Smooth muscle cell (in vitro differentiated cells): Measurements from ENCODE around the gene RUVBL1. TPM values are rescaled to one million over a fixed set of nuclear protein-coding genes. Genes with fewer than 3 reads are reported as not detected.
A peak's percentile ranks its signal among the peaks of the same experiment; 100 is the strongest.

ENCODE experiments used
- DNase-seq: peaks from one replicate; lab custom pipeline; 2025; ENCODE audit not compliant: unreplicated experiment; lab: John Stamatoyannopoulos, UW
- H2AFZ ChIP-seq: fragments of 200-600 bp; sonication (generic); 2 replicates; pipeline ENCODE4 v1.6.0; 2016; ENCODE audit warnings: antibody characterized with exemption, low read depth, mild to moderate bottlenecking
- H3F3A ChIP-seq: fragments of 200-600 bp; sonication (generic); 2 replicates; pipeline ENCODE4 v1.6.0; 2017; ENCODE audit warnings: antibody characterized with exemption, low read depth
- H3K27ac ChIP-seq: fragments of 200-600 bp; sonication (generic); 2 replicates; pipeline ENCODE4 v1.5.1; 2016; ENCODE audit warnings: low read depth, mild to moderate bottlenecking
- H3K27me3 ChIP-seq: fragments of 200-600 bp; sonication (generic); 2 replicates; pipeline ENCODE4 v1.6.1; 2016; ENCODE audit warnings: low read depth, mild to moderate bottlenecking
- H3K36me3 ChIP-seq: fragments of 200-600 bp; sonication (generic); 2 replicates; pipeline ENCODE4 v1.5.1; 2016; ENCODE audit warnings: low read depth
- H3K4me1 ChIP-seq: fragments of 200-600 bp; sonication (generic); 2 replicates; pipeline ENCODE4 v1.5.1; 2016; ENCODE audit warnings: low read depth
- H3K4me2 ChIP-seq: fragments of 200-600 bp; sonication (generic); 2 replicates; pipeline ENCODE4 v1.6.0; 2016; ENCODE audit warnings: mild to moderate bottlenecking
- H3K4me3 ChIP-seq: fragments of 200-600 bp; sonication (generic); 2 replicates; pipeline ENCODE4 v1.5.1; 2016; ENCODE audit warnings: mild to moderate bottlenecking
- H3K79me2 ChIP-seq: fragments of 200-600 bp; sonication (generic); 2 replicates; pipeline ENCODE4 v1.6.0; 2016; ENCODE audit warnings: low read depth, mild to moderate bottlenecking
- H3K9ac ChIP-seq: fragments of 200-600 bp; sonication (generic); 2 replicates; pipeline ENCODE4 v1.6.0; 2016; ENCODE audit warnings: low read depth
- H3K9me3 ChIP-seq: fragments of 200-600 bp; sonication (generic); replicated peaks from 2 replicates; pipeline ENCODE4 v1.5.1; 2016; ENCODE audit warnings: low read depth
- H4K20me1 ChIP-seq: fragments of 200-600 bp; sonication (generic); 2 replicates; pipeline ENCODE4 v1.6.0; 2016; ENCODE audit warnings: low read depth
- WGBS: methylation state at CpG from one replicate; pipeline ENCODE4 v1.1.7; 2016; ENCODE audit warnings: low lambda C conversion rate; 5-methylcytosine and 5-hydroxymethylcytosine counted together
- polyA plus RNA-seq: library from polyadenylated mRNA; unstranded; fragments of >200 nt; fragmentation: Nextera tagmentation; extraction: Ambion mirVana; gene quantifications from 2 replicates; pipeline ENCODE4 v1.2.1, GENCODE V29; 2016
- total RNA-seq: library from RNA; depleted of rRNA; stranded (reverse); fragments of >200 nt; gene quantifications from 2 replicates; pipeline ENCODE4 v1.2.3, GENCODE V29; 2014
- TF ChIP-seq, protein P1 (sequence below): fragments of 200-600 bp; sonication (generic); IDR thresholded peaks from 2 replicates; pipeline ENCODE4 v1.5.1; 2017; ENCODE audit warnings: borderline replicate concordance, mild to moderate bottlenecking, antibody characterized with exemption; ENCODE audit not compliant: insufficient read depth, poor library complexity, severe bottlenecking

The RUVBL1 gene
- total and polyA plus RNA-seq, 2 experiments from 2014 or later, result 32.9 to 37.1 TPM

DNA sequence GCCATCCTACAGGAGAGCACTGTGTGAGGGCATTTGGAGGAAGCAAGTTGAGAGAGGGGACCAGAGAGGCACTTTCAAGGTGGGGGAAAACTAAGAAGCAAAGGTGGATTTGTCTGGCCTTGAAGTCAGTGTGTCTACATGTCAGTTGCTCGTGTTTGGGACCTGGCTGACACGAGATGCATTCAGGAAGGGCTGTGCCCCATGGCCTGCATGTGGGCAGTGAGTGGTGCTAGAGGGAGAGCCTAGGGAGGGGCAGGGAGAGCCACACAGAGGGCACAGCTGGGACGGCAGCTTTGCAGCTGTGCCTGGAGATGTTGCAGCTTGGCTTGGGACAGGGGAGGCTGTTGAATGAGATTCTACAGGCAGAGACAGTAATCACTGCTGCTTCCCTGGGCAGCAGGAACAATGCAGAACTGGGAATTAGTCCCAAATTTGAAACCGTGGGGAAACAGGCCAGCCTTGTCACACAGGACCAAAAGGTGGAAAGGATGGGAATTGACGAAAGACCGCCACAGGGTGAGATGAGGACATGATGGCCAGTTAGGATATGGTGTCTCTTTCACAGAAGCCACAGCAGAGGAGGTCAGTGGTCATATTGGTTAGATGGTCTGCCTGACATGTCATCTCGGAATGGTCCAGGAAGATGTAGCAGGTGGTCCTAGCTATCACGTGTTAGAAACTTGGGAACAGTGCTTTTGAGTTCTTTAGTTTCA is 61.4 kb downstream of the RUVBL1 start:
- Histone ChIP-seq H3K4me1 (no peaks in the 10 kb centered on the region), H3K9me3 (no peaks in the 10 kb centered on the region), H3K4me2 (no peak overlapping the region), H3F3A (peaks cover 40% of the 10 kb centered on the region), H3K4me3 (no peak overlapping the region), H4K20me1 (peaks cover 98% of the 10 kb centered on the region), H3K27me3 (no peaks in the 10 kb centered on the region), H3K9ac (no peak overlapping the region), H3K36me3 (peaks cover 35% of the 10 kb centered on the region), H3K79me2 (peaks cover 49% of the 10 kb centered on the region), H2AFZ (no peak overlapping the region), H3K27ac (no peak overlapping the region)
- 85% methylated on average over 8 of the region's 8 CpGs for WGBS
- DNase-seq, result no peak
- TF ChIP-seq, protein P1, sequence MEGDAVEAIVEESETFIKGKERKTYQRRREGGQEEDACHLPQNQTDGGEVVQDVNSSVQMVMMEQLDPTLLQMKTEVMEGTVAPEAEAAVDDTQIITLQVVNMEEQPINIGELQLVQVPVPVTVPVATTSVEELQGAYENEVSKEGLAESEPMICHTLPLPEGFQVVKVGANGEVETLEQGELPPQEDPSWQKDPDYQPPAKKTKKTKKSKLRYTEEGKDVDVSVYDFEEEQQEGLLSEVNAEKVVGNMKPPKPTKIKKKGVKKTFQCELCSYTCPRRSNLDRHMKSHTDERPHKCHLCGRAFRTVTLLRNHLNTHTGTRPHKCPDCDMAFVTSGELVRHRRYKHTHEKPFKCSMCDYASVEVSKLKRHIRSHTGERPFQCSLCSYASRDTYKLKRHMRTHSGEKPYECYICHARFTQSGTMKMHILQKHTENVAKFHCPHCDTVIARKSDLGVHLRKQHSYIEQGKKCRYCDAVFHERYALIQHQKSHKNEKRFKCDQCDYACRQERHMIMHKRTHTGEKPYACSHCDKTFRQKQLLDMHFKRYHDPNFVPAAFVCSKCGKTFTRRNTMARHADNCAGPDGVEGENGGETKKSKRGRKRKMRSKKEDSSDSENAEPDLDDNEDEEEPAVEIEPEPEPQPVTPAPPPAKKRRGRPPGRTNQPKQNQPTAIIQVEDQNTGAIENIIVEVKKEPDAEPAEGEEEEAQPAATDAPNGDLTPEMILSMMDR, result no peak

DNA sequence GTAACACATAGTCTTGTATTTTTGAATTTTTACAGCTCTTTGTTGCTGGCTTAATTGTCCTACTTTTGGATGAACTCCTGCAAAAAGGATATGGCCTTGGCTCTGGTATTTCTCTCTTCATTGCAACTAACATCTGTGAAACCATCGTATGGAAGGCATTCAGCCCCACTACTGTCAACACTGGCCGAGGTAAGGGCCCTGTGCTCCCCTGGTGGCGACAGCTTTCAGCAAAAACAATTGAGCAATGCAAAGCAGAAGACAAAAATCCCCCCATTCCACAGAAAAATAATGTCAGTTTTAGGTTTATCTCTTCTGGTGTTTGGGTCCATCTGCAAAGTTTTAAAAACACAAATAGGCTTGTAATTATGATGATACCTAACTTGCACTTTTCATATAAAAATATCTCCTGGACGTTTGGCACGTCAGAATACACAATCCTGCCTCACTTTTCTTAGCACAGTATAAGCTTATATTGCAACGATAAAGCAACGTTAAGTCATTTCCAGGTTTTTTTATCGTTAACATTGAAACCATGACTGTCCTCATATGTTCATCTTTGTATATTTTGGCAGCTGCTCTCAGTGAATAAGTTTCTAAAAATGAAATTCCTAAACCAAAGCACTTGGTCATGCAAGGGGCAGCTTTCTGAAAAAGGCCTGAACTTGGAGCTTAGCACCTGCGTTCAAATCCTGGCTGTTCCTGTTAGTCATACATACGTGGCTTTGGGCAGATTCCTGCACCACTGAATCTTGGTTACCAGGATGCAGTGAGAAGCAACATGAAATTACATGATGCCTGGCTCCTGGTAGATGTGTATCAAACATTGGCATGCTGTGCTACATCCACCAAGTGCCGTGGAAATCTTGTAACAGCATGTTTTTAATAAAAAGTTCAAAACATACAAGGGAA is 62.9 kb downstream of the RUVBL1 start:
- Histone ChIP-seq H3K4me2 (no peak overlapping the region), H3K27me3 (no peaks in the 10 kb centered on the region), H3K4me1 (peaks cover under 1% of the 10 kb centered on the region), H4K20me1 (peaks cover 98% of the 10 kb centered on the region), H3K79me2 (peaks cover 55% of the 10 kb centered on the region), H3K27ac (peak overlapping the region; percentile 19), H3F3A (peaks cover 28% of the 10 kb centered on the region), H3K9ac (no peak overlapping the region), H3K4me3 (no peak overlapping the region), H2AFZ (no peak overlapping the region), H3K36me3 (peaks cover 47% of the 10 kb centered on the region), H3K9me3 (no peaks in the 10 kb centered on the region)
- 89% methylated on average over 11 of the region's 11 CpGs for WGBS
- DNase-seq, result no peak
- TF ChIP-seq, protein P1, result no peak

DNA sequence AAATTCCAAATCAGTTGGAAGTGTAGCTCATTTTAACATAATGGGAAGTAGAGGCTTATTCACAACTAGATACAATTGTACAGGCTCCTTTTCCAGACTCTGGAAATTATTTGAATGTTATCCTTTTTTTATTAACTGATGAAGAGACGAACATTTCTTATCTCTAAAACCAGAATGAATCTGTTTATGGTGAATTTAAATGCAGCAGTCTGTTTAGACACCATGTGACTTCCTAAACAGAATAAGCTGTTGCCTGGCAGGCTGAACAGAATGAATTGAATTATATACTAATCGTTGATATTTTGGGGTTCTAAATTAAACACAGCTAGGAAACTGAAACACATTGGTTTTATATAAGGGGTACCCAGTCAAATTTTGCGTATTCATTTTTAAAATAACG is 67.4 kb downstream of the RUVBL1 start:
- Histone ChIP-seq H2AFZ (no peak overlapping the region), H3K4me1 (peaks cover 18% of the 10 kb centered on the region), H3K4me2 (peak overlapping the region; percentile 94), H4K20me1 (peaks cover 86% of the 10 kb centered on the region), H3K9me3 (no peaks in the 10 kb centered on the region), H3K27ac (peak overlapping the region; percentile 97), H3F3A (peaks cover 17% of the 10 kb centered on the region), H3K36me3 (peaks cover 30% of the 10 kb centered on the region), H3K27me3 (no peaks in the 10 kb centered on the region), H3K4me3 (no peak overlapping the region), H3K9ac (no peak overlapping the region), H3K79me2 (peaks cover 75% of the 10 kb centered on the region)
- TF ChIP-seq, protein P1, result no peak
- DNase-seq, result no peak
- 66% methylated on average over 4 of the region's 4 CpGs for WGBS
